ENCODE data around the gene SEMA4A.
"Not testable (repeated sequence)": the region's sequence is repeated elsewhere in the genome, so short reads cannot be mapped to it uniquely, and the experiment has no call there.

The SEMA4A gene

DNA sequence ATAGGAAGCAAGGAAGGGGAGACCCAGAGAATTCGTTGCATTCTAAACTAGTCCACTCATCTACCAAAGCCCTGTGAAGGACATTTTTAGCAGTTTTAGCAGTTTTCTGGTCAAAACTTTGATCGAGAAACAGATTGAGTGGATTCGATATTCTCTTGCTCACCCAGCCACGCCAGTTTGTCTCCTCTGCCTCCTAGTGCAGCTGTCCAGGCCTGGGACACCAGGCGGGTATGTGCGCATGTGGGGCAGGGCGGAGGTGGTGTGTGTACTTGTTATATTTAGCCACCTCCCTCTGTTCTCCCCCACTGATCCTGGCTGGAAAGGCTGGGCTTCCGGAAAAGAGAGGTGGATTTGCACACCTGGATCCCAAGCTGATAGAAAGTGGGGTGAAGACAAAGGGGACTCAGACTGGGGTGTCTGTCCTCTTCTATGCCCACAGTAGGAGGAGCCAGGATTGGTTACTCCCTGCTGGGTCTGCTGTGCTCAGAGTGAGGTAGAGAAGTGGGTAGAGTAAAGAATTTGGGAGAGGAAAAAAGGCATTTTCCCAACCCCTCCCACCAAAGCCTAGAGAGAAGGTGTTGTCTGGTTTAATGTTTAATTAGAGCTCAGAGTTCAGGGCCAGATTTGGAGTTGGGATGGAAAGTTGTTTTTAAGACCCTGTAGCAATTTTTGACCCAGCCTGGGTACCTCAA lies 35.1 kb upstream of the SEMA4A start:
- H3K4me3 ChIP-seq (ENCODE audit: low read depth in 1 of 2, low read length in 1 of 2), result no peak overlapping the region
- H3K27ac ChIP-seq, result no peak overlapping the region

DNA sequence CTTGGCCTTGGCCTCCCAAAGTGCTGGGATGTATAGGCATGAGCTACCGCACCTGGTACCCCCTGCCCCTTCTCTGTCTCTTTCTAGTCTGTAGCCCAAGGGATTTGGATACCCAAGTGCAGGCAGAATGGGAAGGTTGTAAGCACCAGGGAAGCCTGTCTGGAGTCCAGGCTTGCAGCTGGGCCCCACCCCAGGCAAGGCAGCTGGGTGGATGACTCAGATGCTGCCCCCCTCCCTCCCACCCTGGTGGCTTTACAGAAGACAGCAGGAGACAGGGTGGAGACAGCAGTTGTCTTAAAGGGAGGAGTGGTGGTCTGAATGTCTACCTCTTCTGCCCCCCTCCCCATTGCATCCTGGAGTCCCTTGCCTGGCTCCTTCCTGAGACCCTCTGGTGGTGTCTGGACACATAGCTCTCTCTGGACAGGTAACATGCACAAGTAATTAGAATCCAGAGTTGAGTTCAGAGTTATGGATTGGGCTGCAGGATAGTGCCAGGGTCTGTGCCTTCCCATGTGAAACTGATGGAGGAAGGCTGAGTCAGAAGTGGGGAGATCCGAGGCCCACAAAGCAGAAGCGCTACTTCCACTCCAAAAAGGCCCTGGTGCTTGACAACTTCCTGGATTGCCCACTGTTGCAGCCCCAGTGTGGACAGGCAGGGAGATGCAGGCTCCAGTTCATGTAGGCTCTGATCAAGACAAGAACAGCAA lies 33.7 kb upstream of the SEMA4A start:
- TF ChIP-seq, protein P1, sequence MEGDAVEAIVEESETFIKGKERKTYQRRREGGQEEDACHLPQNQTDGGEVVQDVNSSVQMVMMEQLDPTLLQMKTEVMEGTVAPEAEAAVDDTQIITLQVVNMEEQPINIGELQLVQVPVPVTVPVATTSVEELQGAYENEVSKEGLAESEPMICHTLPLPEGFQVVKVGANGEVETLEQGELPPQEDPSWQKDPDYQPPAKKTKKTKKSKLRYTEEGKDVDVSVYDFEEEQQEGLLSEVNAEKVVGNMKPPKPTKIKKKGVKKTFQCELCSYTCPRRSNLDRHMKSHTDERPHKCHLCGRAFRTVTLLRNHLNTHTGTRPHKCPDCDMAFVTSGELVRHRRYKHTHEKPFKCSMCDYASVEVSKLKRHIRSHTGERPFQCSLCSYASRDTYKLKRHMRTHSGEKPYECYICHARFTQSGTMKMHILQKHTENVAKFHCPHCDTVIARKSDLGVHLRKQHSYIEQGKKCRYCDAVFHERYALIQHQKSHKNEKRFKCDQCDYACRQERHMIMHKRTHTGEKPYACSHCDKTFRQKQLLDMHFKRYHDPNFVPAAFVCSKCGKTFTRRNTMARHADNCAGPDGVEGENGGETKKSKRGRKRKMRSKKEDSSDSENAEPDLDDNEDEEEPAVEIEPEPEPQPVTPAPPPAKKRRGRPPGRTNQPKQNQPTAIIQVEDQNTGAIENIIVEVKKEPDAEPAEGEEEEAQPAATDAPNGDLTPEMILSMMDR (IDR thresholded peaks at IDR 0.05), result no peak
- H3K4me1 ChIP-seq (ENCODE audit: control insufficient read depth in 1 of 2, insufficient read depth in 1 of 2, low read depth in 1 of 2, low read length in 1 of 2), result peaks cover 14 to 15% of the 10 kb centered on the region in 2 experiments
- no peak overlapping the region for H3K27ac ChIP-seq
- H3K36me3 ChIP-seq, result no peaks in the 10 kb centered on the region
- no peak overlapping the region for H3K4me3 ChIP-seq (ENCODE audit: low read depth in 1 of 2, low read length in 1 of 2)
- H3K9me3 ChIP-seq, result no peaks in the 10 kb centered on the region
- peaks cover 83% of the 10 kb centered on the region for H3K27me3 ChIP-seq

More for the DNA sequence above, 35.1 kb upstream of the SEMA4A start:
- H3K4me1 ChIP-seq (ENCODE audit: control insufficient read depth in 1 of 2, insufficient read depth in 1 of 2, low read depth in 1 of 2, low read length in 1 of 2), result peaks cover 15 to 21% of the 10 kb centered on the region in 2 experiments
- TF ChIP-seq, protein P1 (IDR thresholded peaks at IDR 0.05), result no peak
- no peaks in the 10 kb centered on the region for H3K9me3 ChIP-seq
- peaks cover 83% of the 10 kb centered on the region for H3K27me3 ChIP-seq
- no peaks in the 10 kb centered on the region for H3K36me3 ChIP-seq

DNA sequence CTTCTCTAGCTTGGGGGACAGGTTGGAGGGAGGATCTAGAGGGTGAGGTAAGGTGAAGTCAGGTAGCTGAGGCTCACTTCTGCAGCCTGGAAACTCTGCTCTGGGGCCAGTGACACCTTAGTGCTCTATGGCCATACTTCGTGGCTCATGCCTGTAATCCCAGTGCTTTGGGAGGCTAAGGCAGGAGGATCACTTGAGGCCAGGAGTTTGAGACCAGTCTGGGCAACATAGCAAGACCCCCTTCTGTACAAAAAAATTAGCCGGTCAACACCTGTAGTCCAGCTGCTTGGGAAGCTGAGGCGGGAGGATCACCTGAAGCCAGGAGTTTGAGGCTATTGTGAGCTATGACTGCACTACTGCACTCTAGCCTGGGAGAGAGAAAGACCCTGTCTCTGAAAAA lies 33.1 kb upstream of the SEMA4A start:
- Histone ChIP-seq H3K36me3 (no peaks in the 10 kb centered on the region), H3K4me3 (ENCODE audit: low read depth in 1 of 2, low read length in 1 of 2) (no peak overlapping the region), H3K27ac (no peak overlapping the region), H3K4me1 (ENCODE audit: control insufficient read depth in 1 of 2, insufficient read depth in 1 of 2, low read depth in 1 of 2, low read length in 1 of 2) (peaks cover 7 to 9% of the 10 kb centered on the region in 2 experiments), H3K27me3 (peaks cover 83% of the 10 kb centered on the region), H3K9me3 (no peaks in the 10 kb centered on the region)
- TF ChIP-seq, protein P1 (IDR thresholded peaks at IDR 0.05), result no peak

DNA sequence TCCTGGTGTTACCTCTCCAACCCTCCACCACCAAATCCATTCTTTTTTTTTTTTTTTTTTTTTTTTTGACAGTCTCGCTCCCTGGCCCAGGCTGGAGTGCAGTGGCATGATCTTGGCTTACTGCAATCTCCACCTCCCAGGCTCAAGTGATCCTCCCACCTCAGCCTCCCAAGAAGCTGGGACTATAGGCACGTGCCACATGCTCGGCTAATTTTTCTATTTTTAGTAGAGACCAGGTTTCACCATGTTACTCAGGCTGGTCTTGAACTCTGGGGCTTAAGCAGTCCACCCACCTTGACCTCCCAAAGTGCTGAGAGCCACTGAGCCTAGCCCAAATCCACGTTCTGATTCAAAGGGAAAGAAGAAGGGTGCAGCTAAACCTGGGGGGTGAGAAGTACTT lies 32.4 kb upstream of the SEMA4A start:
- not testable (repeated sequence) for H3K27ac ChIP-seq; H3K4me3 ChIP-seq (ENCODE audit: low read depth in 1 of 2, low read length in 1 of 2); H3K9me3 ChIP-seq; H3K4me1 ChIP-seq (ENCODE audit: control insufficient read depth in 1 of 2, insufficient read depth in 1 of 2, low read depth in 1 of 2, low read length in 1 of 2); H3K36me3 ChIP-seq
- H3K27me3 ChIP-seq, result peaks cover 83% of the 10 kb centered on the region

DNA sequence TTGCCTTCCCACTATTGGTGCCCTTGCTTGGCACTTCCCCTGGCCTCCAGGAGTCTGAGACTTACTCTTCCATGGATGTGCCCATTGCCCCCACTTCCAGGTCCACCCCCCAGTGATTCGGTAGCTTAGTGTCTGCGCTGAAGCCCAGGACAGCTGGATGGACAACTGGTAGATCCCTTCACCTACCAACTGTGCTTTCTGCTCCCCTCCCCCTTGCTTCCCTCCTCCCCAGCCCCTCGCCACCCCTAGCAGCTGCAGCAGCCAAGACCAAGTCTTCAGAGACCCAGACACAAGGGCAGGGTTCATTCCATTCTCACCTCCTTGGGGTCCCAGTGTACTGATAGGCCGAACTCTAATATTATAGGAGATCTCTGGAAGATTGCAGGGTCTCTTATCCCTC lies 31.9 kb upstream of the SEMA4A start:
- Histone ChIP-seq H3K4me3 (ENCODE audit: low read depth in 1 of 2, low read length in 1 of 2) (no peak overlapping the region), H3K36me3 (no peaks in the 10 kb centered on the region), H3K27me3 (peaks cover 83% of the 10 kb centered on the region), H3K27ac (no peak overlapping the region), H3K4me1 (ENCODE audit: control insufficient read depth in 1 of 2, insufficient read depth in 1 of 2, low read depth in 1 of 2, low read length in 1 of 2) (no peaks in the 10 kb centered on the region), H3K9me3 (no peaks in the 10 kb centered on the region)
- TF ChIP-seq, protein P1 (IDR thresholded peaks at IDR 0.05), result no peak

DNA sequence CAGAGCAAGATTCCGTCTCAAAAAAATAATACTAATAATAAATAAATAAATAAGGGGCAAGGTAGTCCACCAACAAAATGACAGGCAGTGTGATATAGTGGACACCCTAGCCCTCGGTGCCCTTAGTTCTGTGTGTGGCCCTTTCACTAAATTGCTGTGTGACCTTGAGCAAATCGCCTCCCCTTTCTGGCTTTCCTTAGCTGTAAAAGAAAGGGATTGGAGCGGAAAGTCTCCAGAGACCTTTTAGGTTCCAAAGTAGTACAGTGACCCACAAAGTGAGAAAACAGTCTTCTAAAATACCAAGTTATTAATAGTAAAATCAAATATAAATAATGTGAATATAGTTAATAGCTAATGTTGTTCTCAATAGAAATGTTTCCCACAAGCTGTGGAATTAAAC lies 31.3 kb upstream of the SEMA4A start:
- H3K4me1 ChIP-seq (ENCODE audit: control insufficient read depth in 1 of 2, insufficient read depth in 1 of 2, low read depth in 1 of 2, low read length in 1 of 2), result no peaks in the 10 kb centered on the region
- H3K27me3 ChIP-seq, result peaks cover 84% of the 10 kb centered on the region
- TF ChIP-seq, protein P1 (IDR thresholded peaks at IDR 0.05), result no peak
- no peaks in the 10 kb centered on the region for H3K36me3 ChIP-seq
- no peaks in the 10 kb centered on the region for H3K9me3 ChIP-seq
- H3K4me3 ChIP-seq (ENCODE audit: low read depth in 1 of 2, low read length in 1 of 2), result no peak overlapping the region
- H3K27ac ChIP-seq, result no peak overlapping the region
